MCF 10A (cell line): ENCODE data around the gene PARD6G. TPM values are rescaled to one million over a fixed set of nuclear protein-coding genes. Genes with fewer than 3 reads are reported as not detected.

Experiments
- BruUV-seq: library from RNA; stranded (reverse); fragments of 400-500 nt; replicated peaks from 2 replicates; lab custom pipeline; 2021; lab: Mats Ljungman, UMichigan
- CTCF ChIA-PET: fragments of 300-600 bp; sonication (Branson Sonifier 250); formaldehyde crosslinking; extraction: SDS; loops from one replicate; lab custom pipeline; 2021; ENCODE audit warnings: antibody characterized with exemption, inconsistent platforms; lab: Yijun Ruan, JAX
- POLR2A ChIA-PET: fragments of 300-600, 350-650 bp; sonication (Branson Sonifier 250); formaldehyde crosslinking; extraction: SDS; loops from one replicate; lab custom pipeline; 2020; ENCODE audit warnings: antibody characterized with exemption, inconsistent platforms; lab: Yijun Ruan, JAX
- DNase-seq: peaks from one replicate; pipeline ENCODE4 v3.0.0-alpha.2; 2018; ENCODE audit not compliant: unreplicated experiment
- H3K27ac Mint-ChIP-seq: one replicate; pipeline ENCODE4 v1.8.0; 2022; ENCODE audit warnings: mild to moderate bottlenecking, low read depth, mixed read lengths; ENCODE audit not compliant: unreplicated experiment
- H3K27me3 Mint-ChIP-seq: one replicate; pipeline ENCODE4 v1.8.0; 2022; ENCODE audit warnings: mixed read lengths; ENCODE audit not compliant: insufficient read depth, unreplicated experiment
- H3K36me3 Mint-ChIP-seq: one replicate; pipeline ENCODE4 v1.8.0; 2022; ENCODE audit warnings: mild to moderate bottlenecking, moderate library complexity, mixed read lengths; ENCODE audit not compliant: insufficient read depth, unreplicated experiment
- H3K4me1 Mint-ChIP-seq: one replicate; pipeline ENCODE4 v1.8.0; 2022; ENCODE audit warnings: mixed read lengths; ENCODE audit not compliant: insufficient read depth, unreplicated experiment
- H3K4me3 Mint-ChIP-seq: one replicate; pipeline ENCODE4 v1.8.0; 2022; ENCODE audit warnings: mild to moderate bottlenecking, moderate library complexity, mixed read lengths; ENCODE audit not compliant: unreplicated experiment
- H3K9me3 Mint-ChIP-seq: one replicate; pipeline ENCODE4 v1.8.0; 2022; ENCODE audit warnings: mixed read lengths; ENCODE audit not compliant: unreplicated experiment
- intact Hi-C: fragments of 100-400 bp; cut with micrococcal nuclease; formaldehyde crosslinking; loops from 2 replicates; pipeline ENCODE4 v1.14.1; 2022
- total RNA-seq: library from RNA; stranded (reverse); gene quantifications from 2 replicates; pipeline ENCODE4 v1.2.3, GENCODE V29; 2022
- TF ChIP-seq, protein P1 (sequence below): fragments of 200-600 bp; IDR thresholded peaks from one replicate; pipeline ENCODE4 v1.8.0; 2022; ENCODE audit warnings: antibody characterized with exemption, mild to moderate bottlenecking; ENCODE audit not compliant: unreplicated experiment

Gene PARD6G
- total RNA-seq, 1 experiment from 2014 or later, result 8.1 TPM

DNA sequence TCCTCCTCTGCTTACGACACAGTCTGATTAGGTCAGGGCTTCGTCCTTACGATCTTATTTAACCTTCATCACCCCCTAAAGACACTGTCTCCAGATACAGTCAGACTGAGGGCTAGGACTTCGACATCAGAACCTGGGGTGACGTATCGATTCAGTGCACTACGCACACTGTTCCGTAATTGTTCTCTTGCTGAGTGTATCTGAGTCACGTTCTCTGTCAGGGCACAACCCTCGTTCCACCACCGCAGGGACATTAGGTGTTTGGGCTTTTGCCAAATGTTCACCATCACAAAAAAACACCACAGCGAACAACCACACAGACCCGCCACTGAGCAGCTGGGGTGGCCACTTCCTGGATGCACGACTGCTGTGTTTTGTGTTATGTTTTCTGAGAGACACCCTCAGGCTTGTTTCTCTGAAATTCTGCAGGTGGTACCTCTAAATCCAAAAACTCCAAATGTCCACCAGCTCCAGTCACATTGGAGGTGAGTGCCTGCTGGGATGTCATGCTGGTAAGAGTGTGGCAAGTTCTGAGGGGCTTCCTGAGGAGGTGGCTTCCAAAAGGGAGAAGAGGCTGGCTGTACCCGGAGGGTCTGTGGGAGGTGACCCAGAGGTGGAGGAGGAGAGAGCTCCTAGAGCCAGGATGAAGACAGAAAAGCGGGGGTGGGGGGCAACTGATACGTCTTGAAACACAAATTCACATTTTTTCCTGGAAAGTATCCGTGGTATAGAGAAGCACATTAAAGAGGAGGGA, 71.7 kb downstream of the PARD6G start:
- ChIA-PET CTCF (interaction anchor here (0.6 to 2.5 kb wide), 5 partner anchors 22 to 230 kb away, joined by 3 to 8 read pairs (median 5); no protein-coding TSS in a partner anchor), POLR2A (interaction anchor here (0.7 to 1.1 kb wide), 5 partner anchors 68 to 142 kb away, joined by 3 to 6 read pairs (median 4); no protein-coding TSS in a partner anchor)
- Mint-ChIP-seq H3K27me3 (no peaks in the 10 kb centered on the region), H3K27ac (peak overlapping the region; percentile 69), H3K4me3 (no peak overlapping the region), H3K36me3 (peaks cover 18% of the 10 kb centered on the region), H3K4me1 (peaks cover 31% of the 10 kb centered on the region), H3K9me3 (no peaks in the 10 kb centered on the region)
- TF ChIP-seq, protein P1, sequence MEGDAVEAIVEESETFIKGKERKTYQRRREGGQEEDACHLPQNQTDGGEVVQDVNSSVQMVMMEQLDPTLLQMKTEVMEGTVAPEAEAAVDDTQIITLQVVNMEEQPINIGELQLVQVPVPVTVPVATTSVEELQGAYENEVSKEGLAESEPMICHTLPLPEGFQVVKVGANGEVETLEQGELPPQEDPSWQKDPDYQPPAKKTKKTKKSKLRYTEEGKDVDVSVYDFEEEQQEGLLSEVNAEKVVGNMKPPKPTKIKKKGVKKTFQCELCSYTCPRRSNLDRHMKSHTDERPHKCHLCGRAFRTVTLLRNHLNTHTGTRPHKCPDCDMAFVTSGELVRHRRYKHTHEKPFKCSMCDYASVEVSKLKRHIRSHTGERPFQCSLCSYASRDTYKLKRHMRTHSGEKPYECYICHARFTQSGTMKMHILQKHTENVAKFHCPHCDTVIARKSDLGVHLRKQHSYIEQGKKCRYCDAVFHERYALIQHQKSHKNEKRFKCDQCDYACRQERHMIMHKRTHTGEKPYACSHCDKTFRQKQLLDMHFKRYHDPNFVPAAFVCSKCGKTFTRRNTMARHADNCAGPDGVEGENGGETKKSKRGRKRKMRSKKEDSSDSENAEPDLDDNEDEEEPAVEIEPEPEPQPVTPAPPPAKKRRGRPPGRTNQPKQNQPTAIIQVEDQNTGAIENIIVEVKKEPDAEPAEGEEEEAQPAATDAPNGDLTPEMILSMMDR, result no peak
- BruUV-seq, result no TSS peak
- peak; percentile 54 for DNase-seq
- intact Hi-C loops, result no loop called here

DNA sequence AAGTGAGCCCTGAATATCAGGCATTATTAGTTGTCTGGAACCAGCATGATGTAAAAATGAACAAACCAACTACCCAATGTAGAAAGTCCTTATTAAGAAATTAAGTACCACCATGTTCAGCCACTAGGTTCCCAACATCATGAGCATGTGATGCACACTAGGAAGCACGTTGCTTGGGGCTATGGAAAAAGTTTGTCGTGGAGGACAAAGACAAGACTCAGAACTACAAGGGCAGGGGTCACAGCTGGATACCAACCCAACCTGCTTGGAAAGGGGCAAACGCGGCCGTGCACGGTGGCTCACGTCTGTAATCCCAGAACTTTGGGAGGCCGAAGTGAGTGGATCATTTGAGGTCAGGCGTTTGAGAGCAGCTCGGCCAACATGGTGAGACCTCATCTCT, 74.3 kb downstream of the PARD6G start:
- CTCF ChIA-PET, result interaction anchor here (0.7 to 3.9 kb wide), 4 partner anchors 16 to 84 kb away, joined by 3 to 48 read pairs (median 18); partner anchors contain the start of gene PARD6G
- BruUV-seq, result no TSS peak

DNA sequence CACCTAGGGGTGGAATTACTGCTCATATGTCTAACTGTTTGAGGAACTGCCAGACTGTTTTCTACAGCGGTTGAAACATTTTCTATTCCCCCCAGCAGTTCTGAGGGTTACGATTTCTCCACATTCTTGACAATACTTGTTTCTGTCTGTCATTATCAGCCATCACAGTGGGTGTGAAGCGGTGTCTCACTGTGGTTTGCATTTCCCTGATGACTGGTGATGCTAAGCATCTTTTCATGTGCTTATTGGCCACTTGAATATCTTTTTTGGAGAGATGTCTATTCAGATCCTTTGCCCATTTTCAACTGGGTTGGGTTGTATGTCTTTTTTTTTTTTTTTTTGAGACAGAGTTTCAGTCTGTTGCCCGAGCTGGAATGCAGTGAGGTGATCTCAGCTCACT, 75.3 kb downstream of the PARD6G start:
- peaks cover 20% of the 10 kb centered on the region for H3K36me3 Mint-ChIP-seq
- intact Hi-C loops, result no loop called here
- BruUV-seq, result no TSS peak
- H3K4me1 Mint-ChIP-seq, result peaks cover 21% of the 10 kb centered on the region
- no peaks in the 10 kb centered on the region for H3K27me3 Mint-ChIP-seq
- H3K27ac Mint-ChIP-seq, result no peak overlapping the region
- CTCF ChIA-PET, result interaction anchor here (0.7 to 3.9 kb wide), 4 partner anchors 62 to 85 kb away, joined by 4 to 48 read pairs (median 18); partner anchors contain the start of gene PARD6G
- no peak for DNase-seq
- TF ChIP-seq, protein P1, result no peak
- POLR2A ChIA-PET, result no interaction called here
- no peaks in the 10 kb centered on the region for H3K9me3 Mint-ChIP-seq
- no peak overlapping the region for H3K4me3 Mint-ChIP-seq

More for the DNA sequence above, 74.3 kb downstream of the PARD6G start:
- Mint-ChIP-seq H3K27me3 (no peaks in the 10 kb centered on the region), H3K27ac (no peak overlapping the region), H3K4me1 (peaks cover 21% of the 10 kb centered on the region), H3K36me3 (peaks cover 24% of the 10 kb centered on the region), H3K4me3 (no peak overlapping the region), H3K9me3 (no peaks in the 10 kb centered on the region)
- TF ChIP-seq, protein P1, result no peak
- no peak for DNase-seq
- intact Hi-C loops, result no loop called here
- POLR2A ChIA-PET, result interaction anchor here (0.6 kb wide), 1 partner anchor 87 kb away, joined by 3 read pairs; no protein-coding TSS in a partner anchor
